Activated CD8-positive, alpha-beta memory T cell treated with anti-CD3 and anti-CD28 coated beads for 4 hours (primary cell): ENCODE results near the gene ZNF593OS.

Source experiments
- DNase-seq, 2 donors: peaks; one replicate each; pipeline ENCODE4 v3.0.0-alpha.2; 2020; ENCODE audit warnings: low read depth in 2 of 2

Gene ZNF593OS

GRCh38 chr1:26184086-26184485 is 12.5 kb upstream of the ZNF593OS start:
- DNase-seq, result no peak

- DNase-seq, result no peak
Measured at GRCh38 chr1:26182383-26182696, 10.7 kb upstream of the ZNF593OS start.

- DNase-seq, result no peak
Measured at GRCh38 chr1:26181586-26182382, 10.2 kb upstream of the ZNF593OS start.

GRCh38 chr1:26180010-26180506 is 8.4 kb upstream of the ZNF593OS start:
- DNase-seq, result no peak

GRCh38 chr1:26177182-26177684 is 5.6 kb upstream of the ZNF593OS start, which contains the start of gene CNKSR1:
Gene CNKSR1, plus strand, starts transcription at chr1:26177491. Its CDS starts 57 bp downstream, at chr1:26177548.
- DNase-seq, result no peak

- no peak for DNase-seq
Measured at GRCh38 chr1:26175346-26175745, 3.7 kb upstream of the ZNF593OS start.

GRCh38 chr1:26170472-26170821 is 1.2 kb downstream of the ZNF593OS start:
- DNase-seq, result no peak

- peak; percentile 79 to 85 for DNase-seq
Measured at GRCh38 chr1:26169669-26170471, 1.8 kb downstream of the ZNF593OS start, which contains the start of gene ZNF593. Gene ZNF593, plus strand, starts transcription at chr1:26169908. Its CDS starts 76 bp downstream, at chr1:26169984.

- no peak for DNase-seq
Measured at GRCh38 chr1:26169198-26169554, 2.5 kb downstream of the ZNF593OS start.

GRCh38 chr1:26168410-26169197 is 3.0 kb downstream of the ZNF593OS start, which contains the start of gene C1orf232:
Gene C1orf232, minus strand, starts transcription at chr1:26168963. Its CDS starts 464 bp downstream, at chr1:26168499.
- no peak for DNase-seq

- no peak for DNase-seq
Measured at GRCh38 chr1:26166719-26167281, 4.8 kb downstream of the ZNF593OS start.

GRCh38 chr1:26164861-26165842 is 6.5 kb downstream of the ZNF593OS start:
- DNase-seq, result no peak

- DNase-seq, result no peak
Measured at GRCh38 chr1:26164036-26164860, 7.4 kb downstream of the ZNF593OS start.

- DNase-seq, result no peak
Measured at GRCh38 chr1:26163684-26164035, 8.0 kb downstream of the ZNF593OS start.

- no peak for DNase-seq
Measured at GRCh38 chr1:26162220-26162709, 9.4 kb downstream of the ZNF593OS start.

- no peak for DNase-seq
Measured at GRCh38 chr1:26161415-26162219, 10.0 kb downstream of the ZNF593OS start.

GRCh38 chr1:26160527-26161414 is 10.9 kb downstream of the ZNF593OS start:
- DNase-seq, result no peak

- DNase-seq, result no peak
Measured at GRCh38 chr1:26159743-26160039, 11.9 kb downstream of the ZNF593OS start.
